WTC11 (cell line): ENCODE data around the gene TOGARAM2. TPM values are rescaled to one million over a fixed set of nuclear protein-coding genes. Genes with fewer than 3 reads are reported as not detected.

Source experiments
- ATAC-seq: fragments of 200-7000 bp; cut with Tn5 transposase; 2 replicates; pipeline ENCODE4 v1.10.0; 2021; ENCODE audit warnings: mild to moderate bottlenecking, moderate library complexity
- CTCF ChIA-PET: fragments of 300-600 bp; sonication (Branson Sonifier 250); formaldehyde crosslinking; loops from one replicate; lab custom pipeline; 2021; ENCODE audit warnings: antibody characterized with exemption; lab: Charles Lee
- POLR2A ChIA-PET: fragments of 350-600 bp; sonication (Branson Sonifier 250); formaldehyde crosslinking; loops from one replicate; lab custom pipeline; 2021; ENCODE audit warnings: antibody characterized with exemption; lab: Charles Lee
- DNase-seq: peaks from one replicate; pipeline ENCODE4 v3.0.0; 2021; ENCODE audit warnings: low spot score
- H3K27ac Mint-ChIP-seq: 2 replicates; pipeline ENCODE4 v1.8.0; 2021; ENCODE audit warnings: mixed read lengths
- H3K27me3 Mint-ChIP-seq: 2 replicates; pipeline ENCODE4 v1.8.0; 2021; ENCODE audit warnings: low read depth, mild to moderate bottlenecking, moderate library complexity, mixed read lengths
- H3K36me3 Mint-ChIP-seq: 2 replicates; pipeline ENCODE4 v1.8.0; 2021; ENCODE audit warnings: mixed read lengths
- H3K4me1 Mint-ChIP-seq: 2 replicates; pipeline ENCODE4 v1.8.0; 2022; ENCODE audit warnings: mixed read lengths
- H3K4me3 Mint-ChIP-seq: 2 replicates; pipeline ENCODE4 v1.8.0; 2021; ENCODE audit warnings: mild to moderate bottlenecking, moderate library complexity, mixed read lengths
- H3K9me3 Mint-ChIP-seq: 2 replicates; pipeline ENCODE4 v1.8.0; 2021; ENCODE audit warnings: mixed read lengths
- ATF1 ChIP-seq: sonication (generic); formaldehyde crosslinking; IDR thresholded peaks from 2 replicates; pipeline ENCODE4 v1.8.1; 2023; ENCODE audit warnings: mild to moderate bottlenecking, moderate library complexity, missing genetic modification reagents
- CTCF ChIP-seq: fragments of 200-600 bp; IDR thresholded peaks from 2 replicates; pipeline ENCODE4 v1.8.0; 2022; ENCODE audit warnings: antibody characterized with exemption
- E2F1 ChIP-seq: sonication (generic); formaldehyde crosslinking; IDR thresholded peaks from 2 replicates; pipeline ENCODE4 v1.8.0; 2022; ENCODE audit warnings: mild to moderate bottlenecking, missing genetic modification reagents
- EMX1 ChIP-seq: fragments of 250-450 bp; sonication (Bioruptor Pico); IDR thresholded peaks from 2 replicates; pipeline ENCODE4 v1.8.0; 2021; ENCODE audit warnings: mild to moderate bottlenecking
- FOXJ3 ChIP-seq: sonication (generic); formaldehyde crosslinking; IDR thresholded peaks from 2 replicates; pipeline ENCODE4 v1.9.0; 2021; ENCODE audit warnings: missing genetic modification reagents, mild to moderate bottlenecking, borderline replicate concordance
- NR2C2 ChIP-seq: sonication (generic); formaldehyde crosslinking; IDR thresholded peaks from 2 replicates; pipeline ENCODE4 v1.8.0; 2022; ENCODE audit warnings: mild to moderate bottlenecking, missing genetic modification reagents
- OVOL2 ChIP-seq: fragments of 250-450 bp; sonication (Bioruptor Pico); IDR thresholded peaks from 2 replicates; pipeline ENCODE4 v1.9.0; 2021; ENCODE audit warnings: mild to moderate bottlenecking, borderline replicate concordance
- PRRX2 ChIP-seq: fragments of 250-450 bp; sonication (Bioruptor Pico); IDR thresholded peaks from 2 replicates; pipeline ENCODE4 v1.8.0; 2021; ENCODE audit warnings: mild to moderate bottlenecking
- SMAD3 ChIP-seq: sonication (generic); formaldehyde crosslinking; IDR thresholded peaks from 2 replicates; pipeline ENCODE4 v1.8.0; 2022; ENCODE audit warnings: missing genetic modification reagents, mild to moderate bottlenecking, borderline replicate concordance
- SP1 ChIP-seq: sonication (generic); formaldehyde crosslinking; conservative IDR thresholded peaks from 2 replicates; pipeline ENCODE4 v1.8.1; 2022; ENCODE audit warnings: missing genetic modification reagents
- ZNF121 ChIP-seq: sonication (generic); formaldehyde crosslinking; IDR thresholded peaks from 2 replicates; pipeline ENCODE4 v1.8.0; 2023; ENCODE audit warnings: missing genetic modification reagents
- ZNF263 ChIP-seq: sonication (generic); formaldehyde crosslinking; IDR thresholded peaks from 2 replicates; pipeline ENCODE4 v1.8.1; 2022; ENCODE audit warnings: low read depth, mild to moderate bottlenecking, moderate library complexity, missing genetic modification reagents
- ZNF671 ChIP-seq: fragments of 250-450 bp; sonication (Bioruptor Pico); IDR thresholded peaks from 2 replicates; pipeline ENCODE4 v1.8.0; 2021; ENCODE audit warnings: mild to moderate bottlenecking
- total RNA-seq: library from RNA; stranded (reverse); gene quantifications from 3 replicates; pipeline ENCODE4 v1.2.3, GENCODE V29; 2021
- TF ChIP-seq, protein P1 (sequence below): sonication (generic); formaldehyde crosslinking; IDR thresholded peaks from 2 replicates; pipeline ENCODE4 v1.8.1; 2023; ENCODE audit warnings: mild to moderate bottlenecking, missing genetic modification reagents, moderate library complexity
- TF ChIP-seq, protein P2 (sequence below): sonication (generic); formaldehyde crosslinking; IDR thresholded peaks from 2 replicates; pipeline ENCODE4 v1.8.1; 2023; ENCODE audit warnings: mild to moderate bottlenecking, missing genetic modification reagents, moderate library complexity
- TF ChIP-seq, protein P3 (sequence below): sonication (generic); formaldehyde crosslinking; IDR thresholded peaks from 2 replicates; pipeline ENCODE4 v1.8.0; 2023; ENCODE audit warnings: mild to moderate bottlenecking, missing genetic modification reagents
- TF ChIP-seq, protein P4 (sequence below): sonication (generic); formaldehyde crosslinking; conservative IDR thresholded peaks from 2 replicates; pipeline ENCODE4 v1.8.1; 2023; ENCODE audit warnings: mild to moderate bottlenecking, low read depth, missing genetic modification reagents, moderate library complexity

The TOGARAM2 gene
- total RNA-seq, 1 experiment from 2014 or later: 1.0 TPM

- ChIA-PET CTCF (no interaction called here), POLR2A (no interaction called here)
- no peak overlapping the region for H3K4me3 Mint-ChIP-seq
- no peaks in the 10 kb centered on the region; the same call in 1 of the 2 replicates for H3K27me3 Mint-ChIP-seq
- DNase-seq (no peak), ATAC-seq (no peak)
- no peaks in the 10 kb centered on the region for H3K36me3 Mint-ChIP-seq
- TF ChIP-seq, protein P1, sequence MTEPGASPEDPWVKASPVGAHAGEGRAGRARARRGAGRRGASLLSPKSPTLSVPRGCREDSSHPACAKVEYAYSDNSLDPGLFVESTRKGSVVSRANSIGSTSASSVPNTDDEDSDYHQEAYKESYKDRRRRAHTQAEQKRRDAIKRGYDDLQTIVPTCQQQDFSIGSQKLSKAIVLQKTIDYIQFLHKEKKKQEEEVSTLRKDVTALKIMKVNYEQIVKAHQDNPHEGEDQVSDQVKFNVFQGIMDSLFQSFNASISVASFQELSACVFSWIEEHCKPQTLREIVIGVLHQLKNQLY (CRISPR knock-in tag): no peak
- TF ChIP-seq EMX1 (CRISPR knock-in tag) (no peak), ATF1 (CRISPR knock-in tag) (no peak), E2F1 (CRISPR knock-in tag) (no peak), ZNF121 (CRISPR knock-in tag) (no peak), SP1 (CRISPR knock-in tag) (no peak), ZNF671 (CRISPR knock-in tag) (no peak), SMAD3 (CRISPR knock-in tag) (no peak), ZNF263 (CRISPR knock-in tag) (no peak), CTCF (no peak)
- no peaks in the 10 kb centered on the region for H3K4me1 Mint-ChIP-seq
- no peak overlapping the region for H3K27ac Mint-ChIP-seq
- H3K9me3 Mint-ChIP-seq: no peaks in the 10 kb centered on the region
These were observed 10.4 kb downstream of the TOGARAM2 start for GRCh38 chr2:28991460-28991859.

GRCh38 chr2:28993206-28993960 lies 12.3 kb downstream of the TOGARAM2 start:
- Mint-ChIP-seq H3K36me3 (no peaks in the 10 kb centered on the region), H3K9me3 (no peaks in the 10 kb centered on the region), H3K27me3 (no peaks in the 10 kb centered on the region; the same call in 1 of the 2 replicates), H3K27ac (no peak overlapping the region), H3K4me3 (no peak overlapping the region), H3K4me1 (peaks cover 8% of the 10 kb centered on the region)
- no peak for DNase-seq
- ATAC-seq: no peak
- CTCF ChIA-PET: interaction anchor here (0.8 to 1.1 kb wide), 2 partner anchors 17 to 35 kb away, joined by 3 to 4 read pairs; no protein-coding TSS in a partner anchor
- TF ChIP-seq, protein P2, sequence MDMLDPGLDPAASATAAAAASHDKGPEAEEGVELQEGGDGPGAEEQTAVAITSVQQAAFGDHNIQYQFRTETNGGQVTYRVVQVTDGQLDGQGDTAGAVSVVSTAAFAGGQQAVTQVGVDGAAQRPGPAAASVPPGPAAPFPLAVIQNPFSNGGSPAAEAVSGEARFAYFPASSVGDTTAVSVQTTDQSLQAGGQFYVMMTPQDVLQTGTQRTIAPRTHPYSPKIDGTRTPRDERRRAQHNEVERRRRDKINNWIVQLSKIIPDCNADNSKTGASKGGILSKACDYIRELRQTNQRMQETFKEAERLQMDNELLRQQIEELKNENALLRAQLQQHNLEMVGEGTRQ (CRISPR knock-in tag): no peak
- TF ChIP-seq, all 79 proteins: peak for 0
- POLR2A ChIA-PET: no interaction called here

- Mint-ChIP-seq H3K9me3 (no peaks in the 10 kb centered on the region), H3K36me3 (no peaks in the 10 kb centered on the region), H3K27ac (no peak overlapping the region), H3K4me1 (peaks cover 8% of the 10 kb centered on the region), H3K27me3 (no peaks in the 10 kb centered on the region), H3K4me3 (no peak overlapping the region)
- ChIA-PET CTCF (interaction anchor here (0.8 kb wide), 1 partner anchor 16 kb away, joined by 3 read pairs; no protein-coding TSS in a partner anchor), POLR2A (no interaction called here)
- TF ChIP-seq, protein P3, sequence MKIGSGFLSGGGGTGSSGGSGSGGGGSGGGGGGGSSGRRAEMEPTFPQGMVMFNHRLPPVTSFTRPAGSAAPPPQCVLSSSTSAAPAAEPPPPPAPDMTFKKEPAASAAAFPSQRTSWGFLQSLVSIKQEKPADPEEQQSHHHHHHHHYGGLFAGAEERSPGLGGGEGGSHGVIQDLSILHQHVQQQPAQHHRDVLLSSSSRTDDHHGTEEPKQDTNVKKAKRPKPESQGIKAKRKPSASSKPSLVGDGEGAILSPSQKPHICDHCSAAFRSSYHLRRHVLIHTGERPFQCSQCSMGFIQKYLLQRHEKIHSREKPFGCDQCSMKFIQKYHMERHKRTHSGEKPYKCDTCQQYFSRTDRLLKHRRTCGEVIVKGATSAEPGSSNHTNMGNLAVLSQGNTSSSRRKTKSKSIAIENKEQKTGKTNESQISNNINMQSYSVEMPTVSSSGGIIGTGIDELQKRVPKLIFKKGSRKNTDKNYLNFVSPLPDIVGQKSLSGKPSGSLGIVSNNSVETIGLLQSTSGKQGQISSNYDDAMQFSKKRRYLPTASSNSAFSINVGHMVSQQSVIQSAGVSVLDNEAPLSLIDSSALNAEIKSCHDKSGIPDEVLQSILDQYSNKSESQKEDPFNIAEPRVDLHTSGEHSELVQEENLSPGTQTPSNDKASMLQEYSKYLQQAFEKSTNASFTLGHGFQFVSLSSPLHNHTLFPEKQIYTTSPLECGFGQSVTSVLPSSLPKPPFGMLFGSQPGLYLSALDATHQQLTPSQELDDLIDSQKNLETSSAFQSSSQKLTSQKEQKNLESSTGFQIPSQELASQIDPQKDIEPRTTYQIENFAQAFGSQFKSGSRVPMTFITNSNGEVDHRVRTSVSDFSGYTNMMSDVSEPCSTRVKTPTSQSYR: no peak
- no peak for TF ChIP-seq PRRX2
- TF ChIP-seq NR2C2 (CRISPR knock-in tag): no peak
- TF ChIP-seq, protein P4, sequence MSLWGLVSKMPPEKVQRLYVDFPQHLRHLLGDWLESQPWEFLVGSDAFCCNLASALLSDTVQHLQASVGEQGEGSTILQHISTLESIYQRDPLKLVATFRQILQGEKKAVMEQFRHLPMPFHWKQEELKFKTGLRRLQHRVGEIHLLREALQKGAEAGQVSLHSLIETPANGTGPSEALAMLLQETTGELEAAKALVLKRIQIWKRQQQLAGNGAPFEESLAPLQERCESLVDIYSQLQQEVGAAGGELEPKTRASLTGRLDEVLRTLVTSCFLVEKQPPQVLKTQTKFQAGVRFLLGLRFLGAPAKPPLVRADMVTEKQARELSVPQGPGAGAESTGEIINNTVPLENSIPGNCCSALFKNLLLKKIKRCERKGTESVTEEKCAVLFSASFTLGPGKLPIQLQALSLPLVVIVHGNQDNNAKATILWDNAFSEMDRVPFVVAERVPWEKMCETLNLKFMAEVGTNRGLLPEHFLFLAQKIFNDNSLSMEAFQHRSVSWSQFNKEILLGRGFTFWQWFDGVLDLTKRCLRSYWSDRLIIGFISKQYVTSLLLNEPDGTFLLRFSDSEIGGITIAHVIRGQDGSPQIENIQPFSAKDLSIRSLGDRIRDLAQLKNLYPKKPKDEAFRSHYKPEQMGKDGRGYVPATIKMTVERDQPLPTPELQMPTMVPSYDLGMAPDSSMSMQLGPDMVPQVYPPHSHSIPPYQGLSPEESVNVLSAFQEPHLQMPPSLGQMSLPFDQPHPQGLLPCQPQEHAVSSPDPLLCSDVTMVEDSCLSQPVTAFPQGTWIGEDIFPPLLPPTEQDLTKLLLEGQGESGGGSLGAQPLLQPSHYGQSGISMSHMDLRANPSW (CRISPR knock-in tag): no peak
- TF ChIP-seq OVOL2 (CRISPR knock-in tag): no peak
- TF ChIP-seq FOXJ3 (CRISPR knock-in tag): no peak
- DNase-seq (no peak), ATAC-seq (no peak)
These were observed 13.0 kb downstream of the TOGARAM2 start for GRCh38 chr2:28994074-28994473.
